Measurements from ENCODE around the gene FGD1.

GRCh38 chrX:54540289-54540688 is 44.3 kb upstream of the FGD1 start:
- TF ChIP-seq EP300 (IDR thresholded peaks at IDR 0.05) = no peak
- TF ChIP-seq POLR2AphosphoS5 (IDR thresholded peaks at IDR 0.05) = no peak

Measured in suprapubic skin (tissue), 4 donors.